ENCODE measurements around the gene NDUFB5.

DNA sequence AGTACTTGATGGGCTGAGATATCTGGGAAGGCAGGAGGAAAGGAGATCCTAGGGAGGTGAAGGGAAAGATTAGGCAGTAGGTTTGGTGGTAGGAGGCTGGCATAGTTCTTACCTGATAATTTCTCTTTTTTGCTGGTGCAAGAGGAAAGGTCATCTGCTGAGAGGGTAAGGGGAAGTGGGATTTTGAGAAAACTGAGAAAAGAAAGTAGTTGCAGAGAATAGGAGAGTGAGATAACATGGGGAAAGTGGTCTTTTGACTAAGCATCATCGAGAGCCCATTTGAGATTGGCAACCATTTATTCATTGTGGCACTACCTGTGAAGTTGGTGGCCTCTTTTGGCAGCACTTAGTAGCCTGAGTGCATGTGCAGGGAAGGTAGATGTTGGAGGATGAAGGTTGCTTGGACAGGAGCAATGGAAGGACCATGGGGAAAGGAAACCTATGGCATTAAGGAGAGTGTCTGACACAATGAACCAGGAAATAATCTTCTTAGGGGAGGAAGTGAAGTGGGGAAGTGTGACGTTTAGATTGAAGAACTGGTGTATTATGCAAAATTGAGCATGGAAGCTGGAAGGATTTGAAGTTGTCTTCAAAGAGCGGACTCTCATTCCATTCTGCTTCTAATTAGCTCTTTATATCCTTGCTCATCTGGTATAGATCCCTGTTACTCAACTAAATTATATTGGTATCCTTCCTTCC lies 26.3 kb downstream of the NDUFB5 start:
- TF ChIP-seq CTCF (IDR thresholded peaks at IDR 0.05) (no peak), POLR2AphosphoS5 (IDR thresholded peaks at IDR 0.05; ENCODE audit: low read depth, low read length) (no peak), TCF7L2 (IDR thresholded peaks at IDR 0.05; ENCODE audit: low read depth, low read length) (no peak)

Data from Panc1 (cell line).